Activated effector memory CD4-positive, alpha-beta T cell treated with Interleukin-2 at 50 U/mL for 16 hours (primary cell): ENCODE data around the gene TSPAN17.
"Not testable (repeated sequence)": the region's sequence is repeated elsewhere in the genome, so short reads cannot be mapped to it uniquely, and the experiment has no call there.

ENCODE experiments used
- DNase-seq: peaks from one replicate; pipeline ENCODE4 v3.0.0-alpha.2; 2020

TSPAN17 gene

GRCh38 chr5:176687247-176687646, 40.0 kb downstream of the TSPAN17 start:
- DNase-seq = no peak

- no peak for DNase-seq
Observed at GRCh38 chr5:176687881-176688280, 40.6 kb downstream of the TSPAN17 start.

- DNase-seq = no peak
Observed at GRCh38 chr5:176690911-176691310, 43.6 kb downstream of the TSPAN17 start.

GRCh38 chr5:176691524-176691923, 44.2 kb downstream of the TSPAN17 start:
- DNase-seq = no peak

- no peak for DNase-seq
Observed at GRCh38 chr5:176692326-176692725, 45.0 kb downstream of the TSPAN17 start.

- DNase-seq = no peak
Observed at GRCh38 chr5:176692839-176693476, 45.7 kb downstream of the TSPAN17 start.

GRCh38 chr5:176693477-176693851, 46.2 kb downstream of the TSPAN17 start:
- no peak for DNase-seq

- DNase-seq = no peak
Observed at GRCh38 chr5:176694146-176694545, 46.9 kb downstream of the TSPAN17 start.

GRCh38 chr5:176694631-176695030, 47.3 kb downstream of the TSPAN17 start:
- DNase-seq = no peak

GRCh38 chr5:176695073-176695472, 47.8 kb downstream of the TSPAN17 start:
- DNase-seq = no peak

GRCh38 chr5:176697267-176697933, 50.1 kb downstream of the TSPAN17 start:
- no peak for DNase-seq

- DNase-seq = no peak
Observed at GRCh38 chr5:176697934-176698538, 50.8 kb downstream of the TSPAN17 start.

GRCh38 chr5:176699446-176699845, 52.2 kb downstream of the TSPAN17 start:
- DNase-seq = not testable (repeated sequence)

- no peak for DNase-seq
Observed at GRCh38 chr5:176700239-176700847, 53.1 kb downstream of the TSPAN17 start.

- DNase-seq = no peak
Observed at GRCh38 chr5:176702671-176703641, 55.7 kb downstream of the TSPAN17 start.

- no peak for DNase-seq
Observed at GRCh38 chr5:176703857-176704256, 56.6 kb downstream of the TSPAN17 start.

GRCh38 chr5:176704355-176704754, 57.1 kb downstream of the TSPAN17 start:
- DNase-seq = no peak

- DNase-seq = no peak
Observed at GRCh38 chr5:176704817-176705216, 57.5 kb downstream of the TSPAN17 start.
